ENCODE data around the gene RPS6KA2.

Gene RPS6KA2

GRCh38 chr6:166552600-166552999 lies 74.5 kb downstream of the RPS6KA2 start:
- TF ChIP-seq CTCF (IDR thresholded peaks at IDR 0.05; ENCODE audit: control insufficient read depth, extremely low read depth, insufficient read depth), result no peak
- no peak for DNase-seq (ENCODE audit: low read depth)
- no peak overlapping the region for H3K4me3 ChIP-seq (ENCODE audit: low read depth, low read length)

GRCh38 chr6:166551754-166552495 lies 75.1 kb downstream of the RPS6KA2 start:
- DNase-seq (ENCODE audit: low read depth), result no peak
- no peak overlapping the region for H3K4me3 ChIP-seq (ENCODE audit: low read depth, low read length)
- no peak for TF ChIP-seq CTCF (IDR thresholded peaks at IDR 0.05; ENCODE audit: control insufficient read depth, extremely low read depth, insufficient read depth)

GRCh38 chr6:166546653-166547052 lies 80.4 kb downstream of the RPS6KA2 start:
- no peak for DNase-seq (ENCODE audit: low read depth)
- H3K4me3 ChIP-seq (ENCODE audit: low read depth, low read length), result no peak overlapping the region
- no peak for TF ChIP-seq CTCF (IDR thresholded peaks at IDR 0.05; ENCODE audit: control insufficient read depth, extremely low read depth, insufficient read depth)

- H3K4me3 ChIP-seq (ENCODE audit: low read depth, low read length), result no peak overlapping the region
- no peak for TF ChIP-seq CTCF (IDR thresholded peaks at IDR 0.05; ENCODE audit: control insufficient read depth, extremely low read depth, insufficient read depth)
- no peak for DNase-seq (ENCODE audit: low read depth)
Observed at GRCh38 chr6:166545156-166546034, 81.7 kb downstream of the RPS6KA2 start.

- DNase-seq (ENCODE audit: low read depth), result no peak
- no peak for TF ChIP-seq CTCF (IDR thresholded peaks at IDR 0.05; ENCODE audit: control insufficient read depth, extremely low read depth, insufficient read depth)
- H3K4me3 ChIP-seq (ENCODE audit: low read depth, low read length), result no peak overlapping the region
Observed at GRCh38 chr6:166544296-166544605, 82.8 kb downstream of the RPS6KA2 start.

GRCh38 chr6:166543603-166544295 lies 83.3 kb downstream of the RPS6KA2 start:
- H3K4me3 ChIP-seq (ENCODE audit: low read depth, low read length), result no peak overlapping the region
- no peak for DNase-seq (ENCODE audit: low read depth)
- no peak for TF ChIP-seq CTCF (IDR thresholded peaks at IDR 0.05; ENCODE audit: control insufficient read depth, extremely low read depth, insufficient read depth)

Data from LNCaP clone FGC (cell line).